Measurements from ENCODE around the gene S100A11. TPM values are rescaled to one million over a fixed set of nuclear protein-coding genes. Genes with fewer than 3 reads are reported as not detected.
A peak's percentile ranks its signal among the peaks of the same experiment; 100 is the strongest.

Gene S100A11
- total and polyA plus RNA-seq, 8 donors = 203 to 868 (median 247) TPM

- peak overlapping the region; percentile 97 to 98 for H3K27ac ChIP-seq
- peaks cover 17 to 92% of the 10 kb centered on the region in 2 donors for H3K4me1 ChIP-seq
- intact Hi-C loops (cut with DNase I) = no loop called here
- no peaks in the 10 kb centered on the region for H3K9me3 ChIP-seq
- TF ChIP-seq, protein P1, sequence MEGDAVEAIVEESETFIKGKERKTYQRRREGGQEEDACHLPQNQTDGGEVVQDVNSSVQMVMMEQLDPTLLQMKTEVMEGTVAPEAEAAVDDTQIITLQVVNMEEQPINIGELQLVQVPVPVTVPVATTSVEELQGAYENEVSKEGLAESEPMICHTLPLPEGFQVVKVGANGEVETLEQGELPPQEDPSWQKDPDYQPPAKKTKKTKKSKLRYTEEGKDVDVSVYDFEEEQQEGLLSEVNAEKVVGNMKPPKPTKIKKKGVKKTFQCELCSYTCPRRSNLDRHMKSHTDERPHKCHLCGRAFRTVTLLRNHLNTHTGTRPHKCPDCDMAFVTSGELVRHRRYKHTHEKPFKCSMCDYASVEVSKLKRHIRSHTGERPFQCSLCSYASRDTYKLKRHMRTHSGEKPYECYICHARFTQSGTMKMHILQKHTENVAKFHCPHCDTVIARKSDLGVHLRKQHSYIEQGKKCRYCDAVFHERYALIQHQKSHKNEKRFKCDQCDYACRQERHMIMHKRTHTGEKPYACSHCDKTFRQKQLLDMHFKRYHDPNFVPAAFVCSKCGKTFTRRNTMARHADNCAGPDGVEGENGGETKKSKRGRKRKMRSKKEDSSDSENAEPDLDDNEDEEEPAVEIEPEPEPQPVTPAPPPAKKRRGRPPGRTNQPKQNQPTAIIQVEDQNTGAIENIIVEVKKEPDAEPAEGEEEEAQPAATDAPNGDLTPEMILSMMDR (IDR thresholded peaks at IDR 0.05) = peak; percentile 67 to 77
- DNase-seq (peak in 1 of 4 donors; percentile 66), ATAC-seq (peak; percentile 39)
- H3K4me3 ChIP-seq = peak overlapping the region; percentile 65 to 83
- H3K27me3 ChIP-seq = no peaks in the 10 kb centered on the region
- peaks cover 5 to 44% of the 10 kb centered on the region in 2 donors for H3K36me3 ChIP-seq
Measured at GRCh38 chr1:152034654-152035538, 1.9 kb downstream of the S100A11 start.

DNA sequence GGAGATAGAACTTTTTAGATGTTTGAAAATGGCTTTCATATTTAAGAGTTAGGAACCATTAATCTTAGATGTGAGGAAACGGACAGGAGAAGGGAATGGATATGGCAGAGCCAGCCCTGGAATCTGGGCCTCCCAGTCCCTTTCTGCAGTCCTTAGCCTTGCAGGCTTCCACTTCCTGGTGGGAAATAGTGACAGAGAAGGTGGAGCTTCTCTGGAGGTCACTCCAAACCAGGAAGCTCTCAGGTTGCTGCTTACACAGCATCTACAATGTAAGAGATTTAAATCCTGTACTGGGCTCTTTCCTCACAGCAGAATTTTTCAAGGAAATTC is 2.5 kb downstream of the S100A11 start:
- DNase-seq (no peak), ATAC-seq (peak; percentile 33)
- TF ChIP-seq, protein P1 (IDR thresholded peaks at IDR 0.05) = no peak
- Histone ChIP-seq H3K9me3 (no peaks in the 10 kb centered on the region), H3K27ac (peak overlapping the region; percentile 97 to 98), H3K4me1 (peaks cover 17 to 92% of the 10 kb centered on the region in 2 donors), H3K4me3 (peak overlapping the region; percentile 65 to 83), H3K36me3 (peaks cover 5 to 44% of the 10 kb centered on the region in 2 donors), H3K27me3 (no peaks in the 10 kb centered on the region)
- intact Hi-C loops (cut with DNase I) = no loop called here

GRCh38 chr1:152029929-152030211 is 6.9 kb downstream of the S100A11 start:
- Histone ChIP-seq H3K4me3 (no peak overlapping the region), H3K9me3 (no peaks in the 10 kb centered on the region), H3K27ac (peak overlapping the region in 1 of 2 donors; percentile 69), H3K36me3 (peaks cover 5 to 44% of the 10 kb centered on the region in 2 donors), H3K4me1 (peaks cover 8 to 57% of the 10 kb centered on the region in 2 donors), H3K27me3 (no peaks in the 10 kb centered on the region)
- TF ChIP-seq, protein P1 (IDR thresholded peaks at IDR 0.05) = no peak
- DNase-seq (no peak), ATAC-seq (no peak)
- intact Hi-C loops (cut with DNase I) = no loop called here

GRCh38 chr1:152029144-152029928 is 7.5 kb downstream of the S100A11 start:
- Histone ChIP-seq H3K27ac (peak overlapping the region in 1 of 2 donors; percentile 69), H3K4me3 (no peak overlapping the region), H3K27me3 (no peaks in the 10 kb centered on the region), H3K36me3 (peaks cover 5 to 44% of the 10 kb centered on the region in 2 donors), H3K9me3 (no peaks in the 10 kb centered on the region), H3K4me1 (peaks cover 6 to 52% of the 10 kb centered on the region in 2 donors)
- DNase-seq (no peak), ATAC-seq (peak; percentile 52)
- TF ChIP-seq, protein P1 (IDR thresholded peaks at IDR 0.05) = no peak
- intact Hi-C loops (cut with DNase I) = no loop called here

DNA sequence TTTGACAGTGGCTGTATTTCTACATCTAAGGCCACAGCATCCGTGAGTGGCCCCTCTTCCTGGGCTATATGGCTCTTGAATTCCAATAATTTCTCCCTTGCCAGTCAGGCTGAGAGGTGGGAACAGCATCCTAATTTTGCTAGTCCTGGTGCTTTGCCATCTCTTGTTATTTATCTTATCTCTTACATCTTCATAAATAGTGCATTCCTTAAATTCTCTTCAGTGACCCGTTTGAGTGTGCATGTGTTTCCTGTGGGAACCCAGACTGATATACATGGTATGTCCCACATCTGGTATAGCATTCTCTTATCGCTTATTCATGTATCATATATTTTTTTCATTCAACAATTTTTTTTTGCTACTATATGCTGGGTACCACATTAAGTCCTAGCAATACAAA is 9.9 kb downstream of the S100A11 start:
- no peak for ATAC-seq
- DNase-seq = no peak
- TF ChIP-seq, protein P1 (IDR thresholded peaks at IDR 0.05) = no peak

More for the DNA sequence above, 9.9 kb downstream of the S100A11 start:
- no peak overlapping the region for H3K27ac ChIP-seq
- peaks cover 0 to 27% of the 10 kb centered on the region in 2 donors for H3K4me1 ChIP-seq
- H3K36me3 ChIP-seq = peaks cover 0 to 19% of the 10 kb centered on the region in 2 donors
- H3K4me3 ChIP-seq = no peak overlapping the region
- H3K27me3 ChIP-seq = no peaks in the 10 kb centered on the region
- no peaks in the 10 kb centered on the region for H3K9me3 ChIP-seq
- intact Hi-C loops (cut with DNase I) = no loop called here

All from left lung (tissue), 10 donors.